Adrenal gland (tissue), 19 donors: ENCODE measurements around the gene AGTR2. TPM values are rescaled to one million over a fixed set of nuclear protein-coding genes. Genes with fewer than 3 reads are reported as not detected.
"Not testable (repeated sequence)": the region's sequence is repeated elsewhere in the genome, so short reads cannot be mapped to it uniquely, and the experiment has no call there.

ENCODE experiments used
- DNase-seq, 7 donors: peaks; one replicate each; pipeline ENCODE4 v3.0.0-alpha.2; 2019 to 2020
- H3K27ac ChIP-seq, 5 donors: fragments of 200-600 bp; sonication (generic) in 4 of 5; 1 replicate in 3 of 5; 2 replicates in 2 of 5; pipeline versions ENCODE4 v1.5.1 to v1.8.0; 2016 to 2020; ENCODE audit warnings: mild to moderate bottlenecking in 1 of 5
- H3K27me3 ChIP-seq: fragments of 200-600 bp; 2 replicates; pipeline ENCODE4 v1.8.0; 2021
- H3K36me3 ChIP-seq, 2 donors: fragments of 200-600 bp; replicated peaks in 1 of 2; 1 replicate in 1 of 2; 2 replicates in 1 of 2; pipeline versions ENCODE4 v1.5.1 to v1.8.0; 2018 to 2022
- H3K4me1 ChIP-seq, 2 donors: fragments of 200-600 bp; replicated peaks in 1 of 2; 1 replicate in 1 of 2; 2 replicates in 1 of 2; pipeline versions ENCODE4 v1.5.1 to v1.8.0; 2018 to 2021
- H3K4me3 ChIP-seq, 4 donors: fragments of 200-600 bp; sonication (generic) in 3 of 4; one replicate each; pipeline ENCODE4 v1.5.1; 2016 to 2018
- H3K9me3 ChIP-seq, 3 donors: fragments of 200-600 bp; sonication (generic) in 1 of 3; replicated peaks in 1 of 3; 1 replicate in 2 of 3; 2 replicates in 1 of 3; pipeline versions ENCODE4 v1.5.1 to v1.8.0; 2016 to 2021
- POLR2A ChIP-seq, 2 donors: fragments of 450-650 bp; IDR thresholded peaks; one replicate each; pipeline ENCODE4 v1.6.1; 2017; ENCODE audit warnings: antibody characterized with exemption in 2 of 2, mild to moderate bottlenecking in 2 of 2, moderate library complexity in 1 of 2
- WGBS, 4 donors: extraction: QIAGEN DNeasy Blood & Tissue Kit in 2 of 4; methylation state at CpG; one replicate each; pipeline versions ENCODE4 v1.1.5 to v1.1.7; 2013 to 2017; 5-methylcytosine and 5-hydroxymethylcytosine counted together
- intact Hi-C, 2 donors: fragments of 100-400 bp; cut with DNase I; formaldehyde crosslinking; loops; one replicate each; pipeline versions ENCODE4 v1.14.1 to v1.15.0; 2022 to 2023
- long read RNA-seq, 10 donors: library from polyadenylated mRNA in 3 of 10; unstranded in 2 of 10; stranded (forward) in 1 of 10; transcript quantifications; one replicate each; pipeline ENCODE4 v2.0.0 and lab custom pipeline, GENCODE V29; 2021 to 2026
- polyA plus RNA-seq, 3 donors: library from polyadenylated mRNA; stranded (reverse); fragments of 200-250 nt in 2 of 3; fragments of 350-450 nt in 1 of 3; fragmentation: Illumina TruSeq in 1 of 3; extraction: RNeasy Lipid Tissue Mini Kit (QIAGEN cat#74804) in 1 of 3; gene quantifications; one replicate each; pipeline ENCODE4 v1.2.3, GENCODE V29; 2013 to 2014
- total RNA-seq, 9 donors: library from RNA; depleted of rRNA in 4 of 9; stranded (reverse); fragments of >200 nt in 4 of 9; fragments of 120-200 nt in 1 of 9; fragmentation: NEBNext Ultra II Directional in 1 of 9; extraction: Animal tissue kit (Norgen Biotek cat#: 25700) in 1 of 9; gene quantifications; one replicate each; pipeline versions ENCODE4 v1.1.0 to v1.2.4, GENCODE V29; 2013 to 2023
- TF ChIP-seq, protein P1 (sequence below), 6 experiments: fragments of 450-650 bp in 4 of 6; fragments of 200-600 bp in 2 of 6; sonication (generic) in 1 of 6; IDR thresholded peaks; 1 replicate in 5 of 6; 2 replicates in 1 of 6; pipeline versions ENCODE4 v1.5.1 to v1.8.0; 2016 to 2021; ENCODE audit warnings: antibody characterized with exemption in 6 of 6, mild to moderate bottlenecking in 2 of 6, moderate library complexity in 1 of 6
- donor health status: healthy with polysubstance abuse.
- donor health status: Bipolar disorder and iron deficiency.
- donor health status: DM: yes; HTN: yes; CAD: no.
- donor health status: DM: no; HTN: no; CAD: no.
- donor health status: DM: no; HTN: no; CAD: no.
- donor health status: DM: yes; HTN: yes; CAD: no.

AGTR2 gene, protein sequence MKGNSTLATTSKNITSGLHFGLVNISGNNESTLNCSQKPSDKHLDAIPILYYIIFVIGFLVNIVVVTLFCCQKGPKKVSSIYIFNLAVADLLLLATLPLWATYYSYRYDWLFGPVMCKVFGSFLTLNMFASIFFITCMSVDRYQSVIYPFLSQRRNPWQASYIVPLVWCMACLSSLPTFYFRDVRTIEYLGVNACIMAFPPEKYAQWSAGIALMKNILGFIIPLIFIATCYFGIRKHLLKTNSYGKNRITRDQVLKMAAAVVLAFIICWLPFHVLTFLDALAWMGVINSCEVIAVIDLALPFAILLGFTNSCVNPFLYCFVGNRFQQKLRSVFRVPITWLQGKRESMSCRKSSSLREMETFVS
- total RNA-seq, result 10 to 100 TPM in 1 of 9 donors, 1 to 10 TPM in 2, under 1 TPM in 5, not detected in 1; 0.08 to 22.3 (median 0.60) TPM
- under 1 TPM in 2 of 3 donors, not detected in 1; 0.03 to 0.18 TPM for polyA plus RNA-seq
- long read RNA-seq, donor 1, partial matches to known transcripts, result 0 of 2 reads
- long read RNA-seq, donor 1, other reads (novel, unspliced or antisense), result 0 of 2 reads
- long read RNA-seq, donor 2, transcript AGTR2-201 (3 exons, 2,882 nt), result major isoform, 5 of 5 reads
- long read RNA-seq, donor 2, partial matches to known transcripts, result 0 of 5 reads
- long read RNA-seq, donor 2, other reads (novel, unspliced or antisense), result 0 of 5 reads
- long read RNA-seq, donor 3, result 0 reads
- long read RNA-seq, donor 4, result 0 reads
- long read RNA-seq, donor 5, partial matches to known transcripts, result 0 of 1 reads
- long read RNA-seq, donor 5, other reads (novel, unspliced or antisense), result 0 of 1 reads
- long read RNA-seq, donor 6, result 0 reads
- long read RNA-seq, donor 7, partial matches to known transcripts, result 0 of 1 reads
- long read RNA-seq, donor 7, other reads (novel, unspliced or antisense), result 0 of 1 reads
- long read RNA-seq, donor 8, partial matches to known transcripts, result 8 of 10 reads
- long read RNA-seq, donor 8, other reads (novel, unspliced or antisense), result 0 of 10 reads
- long read RNA-seq, donor 9, transcript AGTR2-201 (3 exons, 2,882 nt), result major isoform, 6 of 13 reads
- long read RNA-seq, donor 9, partial matches to known transcripts, result 7 of 13 reads
- long read RNA-seq, donor 9, other reads (novel, unspliced or antisense), result 0 of 13 reads
- long read RNA-seq, donor 10, partial matches to known transcripts, result 0 of 2 reads
- long read RNA-seq, donor 10, other reads (novel, unspliced or antisense), result 0 of 2 reads

DNA sequence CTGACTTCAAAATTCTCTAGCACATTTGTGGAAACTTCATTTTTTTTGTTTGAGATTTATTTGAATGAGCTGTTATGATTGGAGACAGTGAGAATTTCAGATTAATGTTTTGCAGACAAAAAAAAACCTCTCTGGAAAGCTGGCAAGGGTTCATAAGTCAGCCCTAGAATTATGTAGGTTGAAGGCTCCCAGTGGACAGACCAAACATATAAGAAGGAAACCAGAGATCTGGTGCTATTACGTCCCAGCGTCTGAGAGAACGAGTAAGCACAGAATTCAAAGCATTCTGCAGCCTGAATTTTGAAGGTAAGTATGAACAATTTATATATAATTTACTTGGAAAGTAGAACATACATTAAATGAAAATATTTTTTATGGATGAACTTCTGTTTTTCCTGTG lies at the start of gene AGTR2:
Gene AGTR2 (plus strand): TSS at position 234 of the 400 bp plus-strand sequence. CDS start 1,537 bp downstream, outside the sequence.
- TF ChIP-seq POLR2A (IDR thresholded peaks at IDR 0.05), result no peak
- TF ChIP-seq, protein P1, sequence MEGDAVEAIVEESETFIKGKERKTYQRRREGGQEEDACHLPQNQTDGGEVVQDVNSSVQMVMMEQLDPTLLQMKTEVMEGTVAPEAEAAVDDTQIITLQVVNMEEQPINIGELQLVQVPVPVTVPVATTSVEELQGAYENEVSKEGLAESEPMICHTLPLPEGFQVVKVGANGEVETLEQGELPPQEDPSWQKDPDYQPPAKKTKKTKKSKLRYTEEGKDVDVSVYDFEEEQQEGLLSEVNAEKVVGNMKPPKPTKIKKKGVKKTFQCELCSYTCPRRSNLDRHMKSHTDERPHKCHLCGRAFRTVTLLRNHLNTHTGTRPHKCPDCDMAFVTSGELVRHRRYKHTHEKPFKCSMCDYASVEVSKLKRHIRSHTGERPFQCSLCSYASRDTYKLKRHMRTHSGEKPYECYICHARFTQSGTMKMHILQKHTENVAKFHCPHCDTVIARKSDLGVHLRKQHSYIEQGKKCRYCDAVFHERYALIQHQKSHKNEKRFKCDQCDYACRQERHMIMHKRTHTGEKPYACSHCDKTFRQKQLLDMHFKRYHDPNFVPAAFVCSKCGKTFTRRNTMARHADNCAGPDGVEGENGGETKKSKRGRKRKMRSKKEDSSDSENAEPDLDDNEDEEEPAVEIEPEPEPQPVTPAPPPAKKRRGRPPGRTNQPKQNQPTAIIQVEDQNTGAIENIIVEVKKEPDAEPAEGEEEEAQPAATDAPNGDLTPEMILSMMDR (IDR thresholded peaks at IDR 0.05), result no peak
- DNase-seq, result no peak
- WGBS, 4 donors, result 50 to 63% (median 59%) methylated on average over 3 of the region's 3 CpGs
- H3K27ac ChIP-seq, result no peak within 1 kb of the TSS
- no peaks in the 10 kb centered on the region for H3K4me1 ChIP-seq
- H3K4me3 ChIP-seq, result no peak within 1 kb of the TSS
- no peaks in the 10 kb centered on the region for H3K36me3 ChIP-seq
- intact Hi-C loops, result no loop called here
- H3K27me3 ChIP-seq, result peaks cover 3% of the 10 kb centered on the region
- H3K9me3 ChIP-seq, result no peaks in the 10 kb centered on the region

DNA sequence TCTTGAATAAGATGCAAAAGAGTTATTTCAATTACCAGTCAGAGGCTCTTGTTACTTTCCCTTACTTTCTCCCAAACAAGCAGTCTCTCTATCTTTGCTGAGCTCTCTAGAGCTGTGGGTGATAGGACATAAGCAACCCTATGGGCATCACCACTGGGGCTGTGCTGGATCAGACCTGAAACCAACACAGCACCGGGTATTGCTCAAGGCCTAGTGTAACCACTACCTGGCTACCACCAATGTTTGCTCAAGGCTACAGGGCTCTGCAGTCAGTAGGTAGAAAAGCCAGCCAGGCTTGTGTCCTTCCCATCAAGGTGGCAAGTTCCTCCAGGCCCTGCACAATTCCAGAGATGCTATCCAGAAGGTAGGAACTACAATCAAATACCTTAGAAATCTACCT lies 35.3 kb upstream of the AGTR2 start:
- Histone ChIP-seq H3K27ac (no peak overlapping the region), H3K4me3 (no peak overlapping the region), H3K27me3 (no peaks in the 10 kb centered on the region), H3K36me3 (no peaks in the 10 kb centered on the region), H3K4me1 (no peaks in the 10 kb centered on the region), H3K9me3 (no peaks in the 10 kb centered on the region)
- WGBS, 4 donors, result 46 to 76% (median 63%) methylated on average over 1 of the region's 1 CpG; no CpG with 5 or more reads in 1 of the 4 donors
- no peak for TF ChIP-seq POLR2A (IDR thresholded peaks at IDR 0.05)
- TF ChIP-seq, protein P1 (IDR thresholded peaks at IDR 0.05), result no peak
- no peak for DNase-seq
- intact Hi-C loops, result no loop called here

DNA sequence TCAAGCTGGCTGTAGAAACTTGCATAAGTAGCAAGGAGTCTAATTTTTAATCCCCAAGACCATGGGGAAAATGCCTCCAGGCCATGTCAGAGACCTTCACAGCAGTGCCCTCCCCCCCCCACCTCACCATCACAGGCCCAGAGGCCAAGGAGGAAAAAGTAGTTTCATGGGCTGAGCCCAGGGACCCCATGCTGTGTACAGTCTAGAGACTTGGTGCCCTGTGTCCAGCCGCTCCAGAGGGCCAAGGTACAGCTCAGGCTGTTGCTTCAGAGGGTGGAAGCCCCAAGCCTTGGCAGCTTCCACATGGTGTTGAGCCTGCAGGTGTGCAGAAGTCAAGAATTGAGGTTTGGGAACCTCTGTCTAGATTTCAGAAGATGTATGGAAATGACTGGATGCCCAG lies 29.3 kb upstream of the AGTR2 start:
- H3K4me1 ChIP-seq, H3K27ac ChIP-seq, DNase-seq, H3K9me3 ChIP-seq, H3K27me3 ChIP-seq, intact Hi-C loops, H3K36me3 ChIP-seq, H3K4me3 ChIP-seq: not testable (repeated sequence)
- WGBS, 4 donors, result 56 to 88% (median 86%) methylated on average over 1 of the region's 1 CpG; no CpG with 5 or more reads in 1 of the 4 donors

DNA sequence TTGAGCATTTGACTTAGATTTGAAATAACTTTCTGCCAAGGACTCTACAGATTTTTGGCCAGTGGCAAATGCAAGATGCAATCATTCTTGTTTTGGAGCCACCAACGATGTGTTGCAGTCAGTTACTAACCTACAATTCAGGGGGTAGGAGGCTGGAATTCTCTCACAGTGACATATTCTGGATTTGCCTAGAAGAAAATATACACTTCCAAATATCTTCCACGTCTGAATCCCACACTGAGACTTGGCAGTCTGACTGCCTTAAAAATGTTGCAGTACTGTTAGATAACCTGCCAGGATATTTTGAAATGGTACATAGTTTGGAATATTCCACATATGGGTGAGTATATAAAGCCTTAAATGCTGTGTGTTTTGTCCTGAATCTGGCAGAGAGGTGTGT lies 27.6 kb upstream of the AGTR2 start:
- TF ChIP-seq, protein P1 (IDR thresholded peaks at IDR 0.05), result no peak
- no peak for TF ChIP-seq POLR2A (IDR thresholded peaks at IDR 0.05)
- Histone ChIP-seq H3K9me3 (no peaks in the 10 kb centered on the region), H3K27me3 (peaks cover 5% of the 10 kb centered on the region), H3K36me3 (no peaks in the 10 kb centered on the region), H3K4me3 (no peak overlapping the region), H3K27ac (no peak overlapping the region), H3K4me1 (no peaks in the 10 kb centered on the region)
- intact Hi-C loops, result no loop called here
- 37 to 46% (median 40%) methylated on average over 2 of the region's 2 CpGs for WGBS, 4 donors
- no peak for DNase-seq
